Measurements from ENCODE around the gene ASB7. TPM values are rescaled to one million over a fixed set of nuclear protein-coding genes. Genes with fewer than 3 reads are reported as not detected.

ASB7 gene
- total RNA-seq, 1 donor from 2014 or later, result 18.0 TPM

DNA sequence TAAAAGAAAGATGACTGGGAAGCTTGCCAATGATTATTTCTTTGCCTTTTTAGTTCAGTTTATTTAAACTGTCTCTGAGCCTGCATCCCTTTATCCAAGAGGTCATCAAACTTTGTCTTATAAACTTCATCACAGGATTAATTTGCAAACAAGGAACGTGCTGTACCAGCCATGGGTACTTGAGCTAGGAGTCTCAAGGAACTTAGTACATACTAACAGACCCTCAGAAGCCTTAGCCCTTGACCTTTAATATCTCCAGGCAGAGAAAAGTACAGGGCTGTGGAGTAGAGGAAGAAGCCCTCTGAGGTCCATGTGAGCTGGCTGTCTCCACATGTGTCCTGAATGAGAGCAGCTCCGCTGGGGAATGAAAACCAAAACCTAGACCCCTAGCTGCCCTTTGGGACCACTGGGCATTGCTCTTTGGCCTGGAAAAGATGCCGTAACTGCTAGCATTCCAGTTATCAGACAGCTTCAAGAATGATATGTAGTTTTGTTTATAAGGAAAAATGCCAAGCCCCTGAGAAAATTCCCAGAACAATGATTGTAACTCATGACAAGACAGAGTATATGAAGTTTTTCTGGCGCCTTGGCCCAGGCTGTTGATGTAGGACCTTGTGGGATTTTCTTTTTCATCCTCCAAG lies 92.1 kb downstream of the ASB7 start:
- Mint-ChIP-seq H3K4me3 (ENCODE audit: low read depth) (no peak overlapping the region), H3K4me1 (ENCODE audit: low read depth) (no peaks in the 10 kb centered on the region), H3K36me3 (ENCODE audit: low read depth) (no peaks in the 10 kb centered on the region), H3K27me3 (ENCODE audit: low read depth) (peaks cover 28% of the 10 kb centered on the region), H3K9me3 (no peaks in the 10 kb centered on the region), H3K27ac (no peak overlapping the region)
- DNase-seq (ENCODE audit: low spot score), result no peak
- intact Hi-C loops (cut with micrococcal nuclease), result no loop called here

DNA sequence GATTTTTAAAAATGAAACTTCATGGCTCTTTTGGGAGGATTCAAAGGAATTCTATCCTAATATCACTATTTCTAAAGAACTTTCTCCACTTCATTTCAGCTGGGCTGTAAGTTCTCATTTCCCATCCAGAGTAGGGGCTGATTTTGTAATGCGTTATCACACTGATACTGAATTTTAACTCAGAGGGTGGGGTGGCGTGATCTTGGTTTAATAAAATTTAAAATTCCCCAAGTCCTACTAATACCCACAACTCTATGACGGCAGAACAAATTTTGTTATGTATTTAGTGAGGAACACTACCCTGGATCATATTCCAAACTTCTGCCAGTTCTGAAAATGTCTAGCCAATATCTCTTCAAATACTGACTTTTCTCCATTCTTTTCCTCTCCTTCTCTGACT lies 92.7 kb downstream of the ASB7 start:
- Mint-ChIP-seq H3K27ac (no peak overlapping the region), H3K4me3 (ENCODE audit: low read depth) (no peak overlapping the region), H3K9me3 (no peaks in the 10 kb centered on the region), H3K36me3 (ENCODE audit: low read depth) (no peaks in the 10 kb centered on the region), H3K27me3 (ENCODE audit: low read depth) (peaks cover 28% of the 10 kb centered on the region), H3K4me1 (ENCODE audit: low read depth) (no peaks in the 10 kb centered on the region)
- no peak for DNase-seq (ENCODE audit: low spot score)
- intact Hi-C loops (cut with micrococcal nuclease), result no loop called here

GRCh38 chr15:100696452-100696851 lies 94.1 kb downstream of the ASB7 start:
- no peaks in the 10 kb centered on the region for H3K36me3 Mint-ChIP-seq (ENCODE audit: low read depth)
- DNase-seq (ENCODE audit: low spot score), result no peak
- intact Hi-C loops (cut with micrococcal nuclease), result no loop called here
- H3K9me3 Mint-ChIP-seq, result no peaks in the 10 kb centered on the region
- H3K4me3 Mint-ChIP-seq (ENCODE audit: low read depth), result no peak overlapping the region
- H3K27me3 Mint-ChIP-seq (ENCODE audit: low read depth), result peaks cover 34% of the 10 kb centered on the region
- no peak overlapping the region for H3K27ac Mint-ChIP-seq
- no peaks in the 10 kb centered on the region for H3K4me1 Mint-ChIP-seq (ENCODE audit: low read depth)

Other genes with a start within 250 kb of the ASB7 start
- gene CERS3, start 73.6 kb upstream of the ASB7 start, total RNA-seq, result 0.09 TPM in 2 replicates
- gene LINS1, start 405 bp upstream of the ASB7 start, total RNA-seq, result 39.2 and 46.8 TPM in 2 replicates

Data from activated T-helper 2 cell treated with anti-CD3 and anti-CD28 coated beads, Interferon-gamma antibody, Interleukin-2, Interleukin-4, amounts not matched to agents 10 μg/mL and 5 μg/mL and 100 μg/mL, durations not matched to agents 14 hours and 24 hours and 36 hours (primary cell).